Activated T-cell treated with anti-CD3 and anti-CD28 coated beads for 4 hours (primary cell): Measurements from ENCODE around the gene SCYL2.

Experiments
- DNase-seq: peaks from one replicate; pipeline ENCODE4 v3.0.0-alpha.2; 2020

The SCYL2 gene

GRCh38 chr12:100381379-100381778 is 114.4 kb downstream of the SCYL2 start:
- no peak for DNase-seq

GRCh38 chr12:100382338-100382737 is 115.4 kb downstream of the SCYL2 start:
- DNase-seq, result no peak

- no peak for DNase-seq
Observed at GRCh38 chr12:100383586-100384558, 116.9 kb downstream of the SCYL2 start.

- no peak for DNase-seq
Observed at GRCh38 chr12:100384559-100384935, 117.6 kb downstream of the SCYL2 start.

GRCh38 chr12:100388382-100388781 is 121.4 kb downstream of the SCYL2 start:
- DNase-seq, result no peak
